Measurements from ENCODE around the gene LRCH2.

DNA sequence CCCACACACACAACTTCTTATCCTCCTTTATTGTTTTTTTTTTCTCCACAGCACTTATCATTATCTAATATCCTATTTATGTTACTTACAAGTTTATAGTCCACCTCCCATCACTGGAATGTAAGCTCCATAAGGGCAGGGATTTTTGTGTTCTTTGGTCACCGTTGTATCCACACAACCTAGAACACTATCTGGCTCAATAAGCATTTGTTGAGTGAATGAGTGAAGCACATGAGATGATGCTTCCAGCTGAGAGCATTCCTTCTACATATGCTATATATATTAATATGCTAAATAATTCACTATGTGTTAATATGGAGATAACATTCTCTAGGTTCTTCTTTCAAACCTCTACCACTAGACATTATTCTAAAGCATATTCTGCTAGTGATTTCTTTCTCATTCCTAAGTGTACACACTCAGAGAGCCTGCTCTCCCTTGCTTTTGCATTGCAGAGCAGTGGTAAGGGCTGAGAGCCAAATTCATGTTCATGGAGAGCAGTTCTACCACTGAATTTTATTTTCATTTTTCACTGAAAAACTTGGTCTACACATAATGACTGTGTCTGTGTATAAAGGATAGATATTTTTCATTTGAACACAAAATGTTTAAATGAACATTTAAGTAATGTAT, 35.3 kb upstream of the LRCH2 start:
- TF ChIP-seq, protein P1, sequence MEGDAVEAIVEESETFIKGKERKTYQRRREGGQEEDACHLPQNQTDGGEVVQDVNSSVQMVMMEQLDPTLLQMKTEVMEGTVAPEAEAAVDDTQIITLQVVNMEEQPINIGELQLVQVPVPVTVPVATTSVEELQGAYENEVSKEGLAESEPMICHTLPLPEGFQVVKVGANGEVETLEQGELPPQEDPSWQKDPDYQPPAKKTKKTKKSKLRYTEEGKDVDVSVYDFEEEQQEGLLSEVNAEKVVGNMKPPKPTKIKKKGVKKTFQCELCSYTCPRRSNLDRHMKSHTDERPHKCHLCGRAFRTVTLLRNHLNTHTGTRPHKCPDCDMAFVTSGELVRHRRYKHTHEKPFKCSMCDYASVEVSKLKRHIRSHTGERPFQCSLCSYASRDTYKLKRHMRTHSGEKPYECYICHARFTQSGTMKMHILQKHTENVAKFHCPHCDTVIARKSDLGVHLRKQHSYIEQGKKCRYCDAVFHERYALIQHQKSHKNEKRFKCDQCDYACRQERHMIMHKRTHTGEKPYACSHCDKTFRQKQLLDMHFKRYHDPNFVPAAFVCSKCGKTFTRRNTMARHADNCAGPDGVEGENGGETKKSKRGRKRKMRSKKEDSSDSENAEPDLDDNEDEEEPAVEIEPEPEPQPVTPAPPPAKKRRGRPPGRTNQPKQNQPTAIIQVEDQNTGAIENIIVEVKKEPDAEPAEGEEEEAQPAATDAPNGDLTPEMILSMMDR (conservative IDR thresholded peaks at IDR 0.05 in 1 of 2, IDR thresholded peaks at IDR 0.05 in 1 of 2; ENCODE audit: extremely low read depth in 1 of 2, insufficient read depth in 1 of 2, low read depth in 1 of 2, low read length in 2 of 2), result no peak
- TF ChIP-seq EZH2 (IDR thresholded peaks at IDR 0.05; ENCODE audit: borderline replicate concordance, low read length), result no peak

All from mammary epithelial cell (primary cell).